HEK293 (cell line): ENCODE results near the gene DUSP10.

Experiments
- CTCF ChIP-seq: fragments of 450-650 bp; formaldehyde crosslinking; IDR thresholded peaks from 2 replicates; pipeline ENCODE4 v1.5.1; 2016; ENCODE audit warnings: missing biosample characterization, missing genetic modification characterization
- GLIS1 ChIP-seq: fragments of 450-650 bp; formaldehyde crosslinking; IDR thresholded peaks from 2 replicates; pipeline ENCODE4 v1.5.1; 2016; ENCODE audit warnings: missing biosample characterization, missing genetic modification characterization
- HOXA7 ChIP-seq: sonication (generic); formaldehyde crosslinking; IDR thresholded peaks from 2 replicates; pipeline ENCODE4 v1.8.1; 2022; ENCODE audit warnings: missing genetic modification reagents, borderline replicate concordance
- HOXC10 ChIP-seq: sonication (generic); formaldehyde crosslinking; IDR thresholded peaks from 2 replicates; pipeline ENCODE4 v1.8.1; 2023; ENCODE audit warnings: mild to moderate bottlenecking, missing genetic modification reagents
- INSM2 ChIP-seq: fragments of 450-650 bp; formaldehyde crosslinking; IDR thresholded peaks from 2 replicates; pipeline ENCODE4 v1.5.1; 2016; ENCODE audit warnings: missing biosample characterization, missing genetic modification characterization
- KLF17 ChIP-seq: fragments of 450-650 bp; formaldehyde crosslinking; IDR thresholded peaks from 2 replicates; pipeline ENCODE4 v1.5.1; 2016; ENCODE audit warnings: missing biosample characterization, missing genetic modification characterization
- KLF7 ChIP-seq: fragments of 450-650 bp; formaldehyde crosslinking; IDR thresholded peaks from 2 replicates; pipeline ENCODE4 v1.5.1; 2016; ENCODE audit warnings: missing biosample characterization, missing genetic modification characterization, borderline replicate concordance
- KLF8 ChIP-seq: fragments of 450-650 bp; formaldehyde crosslinking; IDR thresholded peaks from 2 replicates; pipeline ENCODE4 v1.5.1; 2016; ENCODE audit warnings: missing biosample characterization, missing genetic modification characterization
- ZBTB44 ChIP-seq: fragments of 450-650 bp; IDR thresholded peaks from 2 replicates; pipeline ENCODE4 v1.5.1; 2018; ENCODE audit warnings: missing biosample characterization, mild to moderate bottlenecking, missing genetic modification characterization
- ZEB2 ChIP-seq: fragments of 450-650 bp; formaldehyde crosslinking; IDR thresholded peaks from 2 replicates; pipeline ENCODE4 v1.5.1; 2016; ENCODE audit warnings: missing biosample characterization, missing genetic modification characterization
- ZNF133 ChIP-seq: fragments of 450-650 bp; formaldehyde crosslinking; IDR thresholded peaks from 2 replicates; pipeline ENCODE4 v1.5.1; 2016; ENCODE audit warnings: missing biosample characterization, missing genetic modification characterization
- ZNF140 ChIP-seq: fragments of 450-650 bp; formaldehyde crosslinking; IDR thresholded peaks from 2 replicates; pipeline ENCODE4 v1.5.1; 2016; ENCODE audit warnings: missing biosample characterization, missing genetic modification characterization
- ZNF146 ChIP-seq: fragments of 450-650 bp; formaldehyde crosslinking; IDR thresholded peaks from 2 replicates; pipeline ENCODE4 v1.5.1; 2016; ENCODE audit warnings: missing biosample characterization, missing genetic modification characterization
- ZNF157 ChIP-seq: fragments of 450-650 bp; formaldehyde crosslinking; IDR thresholded peaks from 2 replicates; pipeline ENCODE4 v1.5.1; 2016; ENCODE audit warnings: missing biosample characterization, missing genetic modification characterization
- ZNF175 ChIP-seq: fragments of 450-650 bp; formaldehyde crosslinking; IDR thresholded peaks from 2 replicates; pipeline ENCODE4 v1.5.1; 2016; ENCODE audit warnings: missing biosample characterization, missing genetic modification characterization
- ZNF214 ChIP-seq: fragments of 450-650 bp; formaldehyde crosslinking; IDR thresholded peaks from 2 replicates; pipeline ENCODE4 v1.5.1; 2017; ENCODE audit warnings: missing biosample characterization, mild to moderate bottlenecking, missing genetic modification characterization, borderline replicate concordance
- ZNF26 ChIP-seq: fragments of 450-650 bp; formaldehyde crosslinking; IDR thresholded peaks from 2 replicates; pipeline ENCODE4 v1.5.1; 2016; ENCODE audit warnings: missing biosample characterization, missing genetic modification characterization
- ZNF292 ChIP-seq: fragments of 450-650 bp; formaldehyde crosslinking; IDR thresholded peaks from 2 replicates; pipeline ENCODE4 v1.5.1; 2016; ENCODE audit warnings: low read depth, missing biosample characterization, missing genetic modification characterization, borderline replicate concordance
- ZNF302 ChIP-seq: fragments of 450-650 bp; formaldehyde crosslinking; IDR thresholded peaks from 2 replicates; pipeline ENCODE4 v1.5.1; 2016; ENCODE audit warnings: missing biosample characterization, missing genetic modification characterization, low read depth
- ZNF350 ChIP-seq: fragments of 450-650 bp; formaldehyde crosslinking; IDR thresholded peaks from 2 replicates; pipeline ENCODE4 v1.5.0; 2017; ENCODE audit warnings: missing biosample characterization, mild to moderate bottlenecking, missing genetic modification characterization
- ZNF37A ChIP-seq: fragments of 450-650 bp; IDR thresholded peaks from 2 replicates; pipeline ENCODE4 v1.5.1; 2018; ENCODE audit warnings: missing biosample characterization, missing genetic modification characterization
- ZNF426 ChIP-seq: fragments of 450-650 bp; formaldehyde crosslinking; IDR thresholded peaks from 2 replicates; pipeline ENCODE4 v1.5.1; 2017; ENCODE audit warnings: missing biosample characterization, missing genetic modification characterization, mild to moderate bottlenecking, inconsistent platforms, moderate library complexity
- ZNF473 ChIP-seq: fragments of 450-650 bp; formaldehyde crosslinking; IDR thresholded peaks from 2 replicates; pipeline ENCODE4 v1.5.1; 2017; ENCODE audit warnings: missing biosample characterization, missing genetic modification characterization
- ZNF580 ChIP-seq: fragments of 450-650 bp; formaldehyde crosslinking; IDR thresholded peaks from 2 replicates; pipeline ENCODE4 v1.5.1; 2016; ENCODE audit warnings: missing biosample characterization, missing genetic modification characterization
- ZNF600 ChIP-seq: fragments of 450-650 bp; formaldehyde crosslinking; IDR thresholded peaks from 2 replicates; pipeline ENCODE4 v1.5.1; 2016; ENCODE audit warnings: missing biosample characterization, missing genetic modification characterization
- ZNF639 ChIP-seq: fragments of 450-650 bp; formaldehyde crosslinking; IDR thresholded peaks from 2 replicates; pipeline ENCODE4 v1.5.1; 2016; ENCODE audit warnings: missing biosample characterization, missing genetic modification characterization
- ZNF660 ChIP-seq: fragments of 450-650 bp; IDR thresholded peaks from 2 replicates; pipeline ENCODE4 v1.5.1; 2018; ENCODE audit warnings: missing biosample characterization, mild to moderate bottlenecking, missing genetic modification characterization
- ZSCAN5A ChIP-seq: fragments of 450-650 bp; formaldehyde crosslinking; IDR thresholded peaks from 2 replicates; pipeline ENCODE4 v1.5.1; 2016; ENCODE audit warnings: missing biosample characterization, missing genetic modification characterization
- ZXDB ChIP-seq: fragments of 450-650 bp; formaldehyde crosslinking; IDR thresholded peaks from 2 replicates; pipeline ENCODE4 v1.5.1; 2016; ENCODE audit warnings: missing biosample characterization, missing genetic modification characterization

Gene DUSP10

GRCh38 chr1:221742555-221743415 is 896 bp upstream of the DUSP10 start (continued):
- no peak for TF ChIP-seq ZNF292 (tag by site-specific recombination)
- no peak; the same call in 1 of the 2 replicates for TF ChIP-seq ZNF660 (tag by site-specific recombination)
- TF ChIP-seq ZNF146 (tag by site-specific recombination), result no peak
- TF ChIP-seq ZNF37A, result no peak
- TF ChIP-seq GLIS1 (tag by site-specific recombination), result no peak
- TF ChIP-seq INSM2 (tag by site-specific recombination), result no peak
- TF ChIP-seq ZNF350 (tag by site-specific recombination), result no peak
- TF ChIP-seq ZSCAN5A (tag by site-specific recombination), result no peak
- TF ChIP-seq ZNF600, result peak; percentile 79; the same call in 1 of the 2 replicates
- no peak for TF ChIP-seq KLF7 (tag by site-specific recombination)
- no peak for TF ChIP-seq ZNF580 (tag by site-specific recombination)
- peak; percentile 46; the same call in 1 of the 2 replicates for TF ChIP-seq KLF17 (tag by site-specific recombination)
- TF ChIP-seq ZXDB (tag by site-specific recombination), result 0 out of 2 replicates have a peak, but pooled peaks have one; percentile 52
- no peak for TF ChIP-seq ZNF639
- TF ChIP-seq ZNF157, result no peak
- no peak for TF ChIP-seq ZNF214
- TF ChIP-seq ZNF26, result no peak
- TF ChIP-seq ZNF140, result no peak
- no peak for TF ChIP-seq ZBTB44 (tag by site-specific recombination)
- no peak for TF ChIP-seq ZNF175
- TF ChIP-seq HOXC10 (CRISPR knock-in tag), result no peak
- peak; percentile 56 for TF ChIP-seq KLF8 (tag by site-specific recombination)
- TF ChIP-seq ZNF133 (tag by site-specific recombination), result no peak
- TF ChIP-seq ZNF302 (tag by site-specific recombination), result no peak
- TF ChIP-seq ZNF426 (tag by site-specific recombination), result no peak
- peak; percentile 69 for TF ChIP-seq CTCF (tag by site-specific recombination)
- peak; percentile 66 for TF ChIP-seq ZEB2
- TF ChIP-seq HOXA7 (CRISPR knock-in tag), result no peak
- no peak for TF ChIP-seq ZNF473 (tag by site-specific recombination)
